Activated CD4-positive, alpha-beta T cell treated with anti-CD3 and anti-CD28 coated beads for 36 hours (primary cell): ENCODE results near the gene GGT6. TPM values are rescaled to one million over a fixed set of nuclear protein-coding genes. Genes with fewer than 3 reads are reported as not detected.
A peak's percentile ranks its signal among the peaks of the same experiment; 100 is the strongest.
"Not testable (repeated sequence)": the region's sequence is repeated elsewhere in the genome, so short reads cannot be mapped to it uniquely, and the experiment has no call there.

Experiments
- ATAC-seq: fragments of 200-7000 bp; cut with Tn5 transposase; one replicate; pipeline ENCODE4 v1.10.0; 2021; ENCODE audit warnings: mild to moderate bottlenecking, moderate library complexity
- CTCF ChIA-PET: fragments of 350-600 bp; sonication (Branson Sonifier 250); formaldehyde crosslinking; loops from one replicate; lab custom pipeline; 2021; ENCODE audit warnings: antibody characterized with exemption; lab: Charles Lee
- POLR2A ChIA-PET: fragments of 350-600 bp; sonication (Branson Sonifier 250); formaldehyde crosslinking; loops from one replicate; lab custom pipeline; 2021; ENCODE audit warnings: antibody characterized with exemption, inconsistent platforms; lab: Charles Lee
- DNase-seq: peaks from one replicate; pipeline ENCODE4 v3.0.0-alpha.2; 2020
- H3K27ac Mint-ChIP-seq: one replicate; pipeline ENCODE4 v1.8.0; 2021; ENCODE audit warnings: mixed read lengths
- H3K27me3 Mint-ChIP-seq: one replicate; pipeline ENCODE4 v1.8.0; 2021; ENCODE audit warnings: mixed read lengths
- H3K36me3 Mint-ChIP-seq: one replicate; pipeline ENCODE4 v1.8.0; 2021; ENCODE audit warnings: low read depth, mixed read lengths
- H3K4me1 Mint-ChIP-seq: one replicate; pipeline ENCODE4 v1.8.0; 2021; ENCODE audit warnings: mixed read lengths
- H3K4me3 Mint-ChIP-seq: one replicate; pipeline ENCODE4 v1.8.0; 2021; ENCODE audit warnings: mild to moderate bottlenecking, moderate library complexity, mixed read lengths
- H3K9me3 Mint-ChIP-seq: one replicate; pipeline ENCODE4 v1.8.0; 2021; ENCODE audit warnings: low read depth, mixed read lengths
- intact Hi-C, 2 experiments: fragments of 100-400 bp; cut with DNase I in 1 of 2; cut with micrococcal nuclease in 1 of 2; formaldehyde crosslinking; loops; one replicate each; pipeline versions ENCODE4 v1.14.2 to v1.15.1; 2022 to 2024; cut with DNase I, micrococcal nuclease
- total RNA-seq, 2 experiments: library from RNA; stranded (reverse); gene quantifications; one replicate each; pipeline ENCODE4 v1.2.3, GENCODE V29; 2021

Gene GGT6
- total RNA-seq, 2 experiments from 2014 or later, result not detected

- Mint-ChIP-seq H3K36me3 (no peaks in the 10 kb centered on the region), H3K27me3 (no peaks in the 10 kb centered on the region), H3K27ac (no peak overlapping the region), H3K4me1 (peaks cover 4% of the 10 kb centered on the region), H3K9me3 (no peaks in the 10 kb centered on the region), H3K4me3 (no peak overlapping the region)
- POLR2A ChIA-PET, result no interaction called here
- DNase-seq (no peak), ATAC-seq (no peak)
- intact Hi-C loops, result no loop called here
- CTCF ChIA-PET, result interaction anchor here (0.7 to 1.1 kb wide), 3 partner anchors 16 to 179 kb away, joined by 3 read pairs; no protein-coding TSS in a partner anchor
These were observed 39.3 kb upstream of the GGT6 start for GRCh38 chr17:4599505-4600281.

GRCh38 chr17:4598776-4599504, 38.6 kb upstream of the GGT6 start:
- ChIA-PET CTCF (interaction anchor here (0.7 to 1.1 kb wide), 2 partner anchors 32 to 179 kb away, joined by 3 read pairs; no protein-coding TSS in a partner anchor), POLR2A (no interaction called here)
- DNase-seq, result no peak
- ATAC-seq, result no peak
- Mint-ChIP-seq H3K27ac (no peak overlapping the region), H3K4me1 (peaks cover 4% of the 10 kb centered on the region), H3K9me3 (no peaks in the 10 kb centered on the region), H3K27me3 (no peaks in the 10 kb centered on the region), H3K36me3 (no peaks in the 10 kb centered on the region), H3K4me3 (no peak overlapping the region)
- intact Hi-C loops, result no loop called here

GRCh38 chr17:4597975-4598374, 37.6 kb upstream of the GGT6 start:
- no peaks in the 10 kb centered on the region for H3K9me3 Mint-ChIP-seq
- peaks cover 4% of the 10 kb centered on the region for H3K4me1 Mint-ChIP-seq
- CTCF ChIA-PET, result interaction anchor here (0.5 to 1.1 kb wide), 2 partner anchors 10 to 71 kb away, joined by 3 read pairs; no protein-coding TSS in a partner anchor
- no peaks in the 10 kb centered on the region for H3K36me3 Mint-ChIP-seq
- intact Hi-C loops, result no loop called here
- DNase-seq (no peak), ATAC-seq (no peak)
- H3K4me3 Mint-ChIP-seq, result no peak overlapping the region
- no peaks in the 10 kb centered on the region for H3K27me3 Mint-ChIP-seq
- POLR2A ChIA-PET, result interaction anchor here (0.5 kb wide), 1 partner anchor 11 kb away, joined by 3 read pairs; no protein-coding TSS in a partner anchor
- no peak overlapping the region for H3K27ac Mint-ChIP-seq

- CTCF ChIA-PET, result interaction anchor here (0.9 to 1.1 kb wide), 4 partner anchors 9 to 176 kb away, joined by 3 read pairs; no protein-coding TSS in a partner anchor
- intact Hi-C loops, result no loop called here
- Mint-ChIP-seq H3K27ac (no peak overlapping the region), H3K27me3 (peaks cover 5% of the 10 kb centered on the region), H3K4me1 (peaks cover 4% of the 10 kb centered on the region), H3K4me3 (no peak overlapping the region), H3K36me3 (no peaks in the 10 kb centered on the region), H3K9me3 (no peaks in the 10 kb centered on the region)
- DNase-seq (no peak), ATAC-seq (no peak)
- POLR2A ChIA-PET, result interaction anchor here (0.6 kb wide), 2 partner anchors 224 to 1646 kb away, joined by 3 to 5 read pairs; no protein-coding TSS in a partner anchor
These were observed 36.4 kb upstream of the GGT6 start for GRCh38 chr17:4596636-4597380.

GRCh38 chr17:4595685-4596342, 35.4 kb upstream of the GGT6 start:
- DNase-seq, H3K27me3 Mint-ChIP-seq, H3K4me3 Mint-ChIP-seq, H3K36me3 Mint-ChIP-seq, intact Hi-C loops, H3K27ac Mint-ChIP-seq, H3K9me3 Mint-ChIP-seq, POLR2A ChIA-PET, ATAC-seq, H3K4me1 Mint-ChIP-seq: not testable (repeated sequence)
- CTCF ChIA-PET, result interaction anchor here (0.6 to 1.7 kb wide), 5 partner anchors 20 to 175 kb away, joined by 3 to 5 read pairs (median 4); no protein-coding TSS in a partner anchor

GRCh38 chr17:4594931-4595684, 34.7 kb upstream of the GGT6 start:
- peaks cover 4% of the 10 kb centered on the region for H3K4me1 Mint-ChIP-seq
- peak; percentile 73 for ATAC-seq
- intact Hi-C loops, result no loop called here
- DNase-seq, result peak; percentile 68
- no peaks in the 10 kb centered on the region for H3K36me3 Mint-ChIP-seq
- ChIA-PET CTCF (interaction anchor here (0.6 to 1.7 kb wide), 6 partner anchors 9 to 32 kb away, joined by 3 to 5 read pairs (median 4); no protein-coding TSS in a partner anchor), POLR2A (no interaction called here)
- H3K27me3 Mint-ChIP-seq, result peaks cover 7% of the 10 kb centered on the region
- no peak overlapping the region for H3K4me3 Mint-ChIP-seq
- H3K9me3 Mint-ChIP-seq, result no peaks in the 10 kb centered on the region
- no peak overlapping the region for H3K27ac Mint-ChIP-seq

GRCh38 chr17:4594406-4594805, 34.0 kb upstream of the GGT6 start:
- no peaks in the 10 kb centered on the region for H3K36me3 Mint-ChIP-seq
- CTCF ChIA-PET, result interaction anchor here (0.6 to 1.7 kb wide), 6 partner anchors 8 to 32 kb away, joined by 3 to 5 read pairs (median 4); no protein-coding TSS in a partner anchor
- peaks cover 7% of the 10 kb centered on the region for H3K27me3 Mint-ChIP-seq
- no peaks in the 10 kb centered on the region for H3K9me3 Mint-ChIP-seq
- no peak overlapping the region for H3K4me3 Mint-ChIP-seq
- DNase-seq (no peak), ATAC-seq (no peak)
- peaks cover 4% of the 10 kb centered on the region for H3K4me1 Mint-ChIP-seq
- intact Hi-C loops, result no loop called here
- POLR2A ChIA-PET, result interaction anchor here (0.7 kb wide), 1 partner anchor 58 kb away, joined by 8 read pairs; no protein-coding TSS in a partner anchor
- H3K27ac Mint-ChIP-seq, result no peak overlapping the region

GRCh38 chr17:4593021-4593421, 32.6 kb upstream of the GGT6 start:
- Mint-ChIP-seq H3K9me3 (no peaks in the 10 kb centered on the region), H3K4me3 (no peak overlapping the region), H3K27ac (no peak overlapping the region), H3K36me3 (no peaks in the 10 kb centered on the region), H3K4me1 (peaks cover 4% of the 10 kb centered on the region), H3K27me3 (peaks cover 7% of the 10 kb centered on the region)
- DNase-seq (no peak), ATAC-seq (no peak)
- CTCF ChIA-PET, result interaction anchor here (1.1 kb wide), 1 partner anchor 23 kb away, joined by 4 read pairs; no protein-coding TSS in a partner anchor
- intact Hi-C loops, result no loop called here
- POLR2A ChIA-PET, result no interaction called here

GRCh38 chr17:4592240-4593005, 32.0 kb upstream of the GGT6 start:
- Mint-ChIP-seq H3K9me3 (no peaks in the 10 kb centered on the region), H3K4me3 (no peak overlapping the region), H3K27ac (no peak overlapping the region), H3K36me3 (no peaks in the 10 kb centered on the region), H3K27me3 (peaks cover 7% of the 10 kb centered on the region), H3K4me1 (peaks cover 4% of the 10 kb centered on the region)
- ATAC-seq, result no peak
- ChIA-PET POLR2A (no interaction called here), CTCF (interaction anchor here (1.1 kb wide), 1 partner anchor 23 kb away, joined by 4 read pairs; no protein-coding TSS in a partner anchor)
- DNase-seq, result no peak
- intact Hi-C loops, result no loop called here
